22Rv1 (cell line): Measurements from ENCODE around the gene PLAAT2.

Source experiments
- H3K27ac ChIP-seq: fragments of 450-650 bp; 2 replicates; pipeline ENCODE4 v1.5.1; 2017
- ZFX ChIP-seq: fragments of 450-650 bp; IDR thresholded peaks from 2 replicates; pipeline ENCODE4 v1.6.1; 2017; ENCODE audit warnings: antibody characterized with exemption, borderline replicate concordance
- TF ChIP-seq, protein P1 (sequence below): fragments of 450-650 bp; IDR thresholded peaks from 2 replicates; pipeline ENCODE4 v1.5.1; 2017; ENCODE audit warnings: mild to moderate bottlenecking

Gene PLAAT2

DNA sequence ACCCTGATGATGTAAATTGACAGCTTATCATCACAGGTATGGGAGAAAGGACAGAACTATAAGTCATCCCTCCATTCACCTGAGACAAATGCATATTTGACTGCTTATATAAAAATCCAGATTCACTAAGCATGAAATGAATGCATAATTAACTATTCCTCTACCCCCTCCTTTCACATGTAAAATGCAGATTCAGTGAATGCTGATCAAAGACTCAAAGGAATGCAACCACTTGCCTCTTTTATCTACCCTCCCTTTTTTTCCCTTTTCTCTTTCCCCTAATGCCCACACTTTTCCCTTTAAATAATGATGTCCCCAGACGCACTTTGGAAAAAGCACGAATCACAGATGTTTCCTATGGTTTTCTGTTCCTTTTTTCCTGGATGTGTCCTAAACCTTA lies 31.1 kb downstream of the PLAAT2 start:
- TF ChIP-seq, protein P1, sequence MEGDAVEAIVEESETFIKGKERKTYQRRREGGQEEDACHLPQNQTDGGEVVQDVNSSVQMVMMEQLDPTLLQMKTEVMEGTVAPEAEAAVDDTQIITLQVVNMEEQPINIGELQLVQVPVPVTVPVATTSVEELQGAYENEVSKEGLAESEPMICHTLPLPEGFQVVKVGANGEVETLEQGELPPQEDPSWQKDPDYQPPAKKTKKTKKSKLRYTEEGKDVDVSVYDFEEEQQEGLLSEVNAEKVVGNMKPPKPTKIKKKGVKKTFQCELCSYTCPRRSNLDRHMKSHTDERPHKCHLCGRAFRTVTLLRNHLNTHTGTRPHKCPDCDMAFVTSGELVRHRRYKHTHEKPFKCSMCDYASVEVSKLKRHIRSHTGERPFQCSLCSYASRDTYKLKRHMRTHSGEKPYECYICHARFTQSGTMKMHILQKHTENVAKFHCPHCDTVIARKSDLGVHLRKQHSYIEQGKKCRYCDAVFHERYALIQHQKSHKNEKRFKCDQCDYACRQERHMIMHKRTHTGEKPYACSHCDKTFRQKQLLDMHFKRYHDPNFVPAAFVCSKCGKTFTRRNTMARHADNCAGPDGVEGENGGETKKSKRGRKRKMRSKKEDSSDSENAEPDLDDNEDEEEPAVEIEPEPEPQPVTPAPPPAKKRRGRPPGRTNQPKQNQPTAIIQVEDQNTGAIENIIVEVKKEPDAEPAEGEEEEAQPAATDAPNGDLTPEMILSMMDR, result no peak
- TF ChIP-seq ZFX, result no peak
- no peak overlapping the region for H3K27ac ChIP-seq

DNA sequence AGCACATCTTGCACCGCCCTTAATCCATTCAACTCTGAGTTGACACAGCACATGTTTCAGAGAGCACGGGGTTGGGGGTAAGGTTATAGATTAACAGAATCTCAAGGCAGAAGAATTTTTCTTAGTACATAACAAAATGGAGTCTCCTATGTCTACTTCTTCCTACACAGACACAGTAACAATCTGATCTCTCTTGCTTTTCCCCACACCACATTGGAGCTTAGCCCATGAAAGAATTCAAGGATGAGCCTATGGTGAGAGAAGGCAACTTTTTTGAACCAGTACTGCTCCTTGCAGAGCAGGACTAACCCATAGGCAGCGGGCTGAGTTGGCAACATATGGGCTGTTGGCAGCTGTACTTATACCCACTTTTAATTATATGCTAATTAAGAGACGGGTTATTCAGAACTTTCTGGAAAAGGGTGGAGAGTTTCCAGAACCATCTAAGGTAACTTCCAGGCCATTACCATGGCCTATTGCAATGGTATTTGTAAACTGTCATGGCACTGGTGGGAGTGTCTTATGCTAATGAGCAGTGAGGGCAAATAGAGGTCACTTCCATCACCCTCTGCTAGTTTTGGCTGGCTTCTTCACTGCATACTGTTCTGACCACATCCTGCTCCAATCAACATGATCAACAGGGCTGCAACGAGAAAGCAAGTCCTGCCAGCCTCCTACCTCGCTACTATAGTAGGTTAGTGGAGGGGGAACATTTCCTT lies 31.9 kb downstream of the PLAAT2 start:
- H3K27ac ChIP-seq, result peak overlapping the region; percentile 75

DNA sequence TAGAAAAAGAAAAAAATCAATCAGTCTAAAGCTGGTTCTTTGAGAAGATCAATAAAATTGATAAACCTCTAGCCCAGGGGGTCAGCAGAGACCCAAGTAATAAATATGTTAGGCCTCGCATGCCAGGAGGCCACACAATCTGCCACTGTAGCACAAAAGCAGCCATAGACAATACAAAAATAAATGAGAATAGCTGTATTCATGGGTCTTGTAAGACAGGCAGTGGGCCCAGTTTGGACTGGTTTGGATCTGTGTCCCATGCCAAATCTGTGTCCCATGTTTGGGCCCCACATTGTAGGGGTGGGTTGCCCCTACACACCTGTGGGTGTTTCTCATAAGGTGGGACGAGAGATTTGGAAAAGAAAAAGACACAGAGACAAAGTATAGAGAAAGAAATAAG lies 33.2 kb downstream of the PLAAT2 start:
- H3K27ac ChIP-seq, result peak overlapping the region; percentile 75
- TF ChIP-seq, protein P1, result no peak
- no peak for TF ChIP-seq ZFX

DNA sequence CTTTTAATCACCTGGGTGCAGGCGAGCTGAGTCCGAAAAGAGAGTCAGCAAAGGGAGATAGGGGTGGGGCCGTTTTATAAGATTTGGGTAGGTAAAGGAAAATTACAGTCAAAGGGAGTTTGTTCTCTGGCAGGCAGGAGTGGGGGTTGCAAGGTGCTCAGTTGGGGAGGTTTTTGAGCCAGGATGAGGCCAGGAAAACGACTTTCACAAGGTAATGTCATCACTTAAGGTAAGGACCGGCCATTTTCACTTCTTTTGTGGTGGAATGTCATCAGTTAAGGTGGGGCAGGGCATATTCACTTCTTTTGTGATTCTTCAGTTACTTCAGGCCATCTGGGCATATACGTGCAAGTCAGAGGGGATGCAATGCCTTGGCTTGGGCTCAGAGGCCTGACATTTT lies 33.8 kb downstream of the PLAAT2 start:
- peak overlapping the region; percentile 75 for H3K27ac ChIP-seq

DNA sequence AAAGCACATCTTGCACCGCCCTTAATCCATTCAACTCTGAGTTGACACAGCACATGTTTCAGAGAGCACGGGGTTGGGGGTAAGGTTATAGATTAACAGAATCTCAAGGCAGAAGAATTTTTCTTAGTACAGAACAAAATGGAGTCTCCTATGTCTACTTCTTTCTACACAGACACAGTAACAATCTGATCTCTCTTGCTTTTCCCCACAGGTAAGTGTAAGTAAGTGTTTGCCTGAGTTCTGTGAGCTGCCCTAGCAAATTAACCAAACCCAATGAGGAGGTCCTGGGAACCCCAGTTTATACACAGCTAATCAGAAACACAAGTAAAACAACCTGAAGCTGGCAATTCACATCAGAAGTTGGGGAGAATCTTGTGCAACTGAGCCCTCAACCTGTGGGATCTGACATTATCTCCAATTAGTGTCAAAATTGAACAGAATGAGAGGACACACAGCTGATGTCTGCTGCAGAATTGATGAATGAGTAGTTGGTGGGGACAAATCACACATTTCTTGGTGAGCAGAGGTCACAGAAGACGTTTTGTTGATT lies 34.4 kb downstream of the PLAAT2 start:
- H3K27ac ChIP-seq, result peak overlapping the region; percentile 75

DNA sequence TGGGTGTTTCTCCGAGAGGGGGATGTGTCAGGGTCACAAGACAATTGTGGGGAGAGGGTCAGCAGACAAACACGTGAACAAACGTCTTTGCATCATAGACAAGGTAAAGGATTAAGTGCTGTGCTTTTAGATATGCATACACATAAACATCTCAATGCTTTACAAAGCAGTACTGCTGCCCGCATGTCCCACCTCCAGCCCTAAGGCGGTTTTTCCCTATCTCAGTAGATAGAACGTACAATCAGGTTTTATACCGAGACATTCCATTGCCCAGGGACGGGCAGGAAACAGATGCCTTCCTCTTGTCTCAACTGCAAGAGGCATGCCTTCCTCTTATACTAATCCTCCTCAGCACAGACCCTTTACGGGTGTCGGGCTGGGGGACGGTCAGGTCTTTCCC lies 35.0 kb downstream of the PLAAT2 start:
- H3K27ac ChIP-seq, result peak overlapping the region; percentile 75

DNA sequence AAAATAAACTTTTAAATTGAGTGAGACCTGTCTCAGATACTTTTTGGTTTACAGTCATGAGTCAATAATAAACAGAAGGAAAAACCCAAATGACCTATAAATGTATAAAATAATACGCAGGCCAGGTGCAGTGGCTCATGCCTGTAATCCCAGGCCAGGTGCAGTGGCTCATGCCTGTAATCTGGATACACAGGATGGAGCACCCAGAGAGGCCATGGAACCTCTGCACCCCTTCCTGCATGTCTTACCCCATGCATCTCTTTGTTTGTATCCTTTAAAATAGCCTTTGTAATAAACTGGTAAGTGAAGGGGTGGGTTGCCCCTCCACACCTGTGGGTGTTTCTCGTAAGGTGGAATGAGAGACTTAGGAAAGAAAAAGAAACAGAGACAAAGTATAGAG lies 35.5 kb downstream of the PLAAT2 start:
- H3K27ac ChIP-seq, result peak overlapping the region; percentile 75
- TF ChIP-seq, protein P1, result no peak
- no peak for TF ChIP-seq ZFX

DNA sequence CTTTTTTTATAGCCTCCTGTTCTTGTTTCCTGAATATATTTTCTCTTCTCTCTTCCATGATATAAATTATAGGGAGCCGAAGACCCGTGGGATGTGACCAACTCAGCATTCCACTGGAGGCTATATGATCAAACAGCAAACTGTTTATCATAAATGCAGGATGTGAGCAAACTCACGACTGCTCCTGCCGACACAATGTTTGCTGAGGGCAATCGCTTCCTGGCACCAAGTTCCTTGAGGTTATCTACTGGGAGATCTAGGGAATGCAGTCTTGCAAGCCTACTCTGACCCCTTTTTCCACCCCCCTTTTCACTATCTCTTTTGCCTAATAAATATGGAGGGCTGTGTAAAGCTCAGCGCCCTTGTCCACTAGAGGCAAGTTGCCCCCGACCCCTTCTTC lies 40.0 kb downstream of the PLAAT2 start:
- no peak for TF ChIP-seq ZFX
- TF ChIP-seq, protein P1, result no peak
- H3K27ac ChIP-seq, result no peak overlapping the region

DNA sequence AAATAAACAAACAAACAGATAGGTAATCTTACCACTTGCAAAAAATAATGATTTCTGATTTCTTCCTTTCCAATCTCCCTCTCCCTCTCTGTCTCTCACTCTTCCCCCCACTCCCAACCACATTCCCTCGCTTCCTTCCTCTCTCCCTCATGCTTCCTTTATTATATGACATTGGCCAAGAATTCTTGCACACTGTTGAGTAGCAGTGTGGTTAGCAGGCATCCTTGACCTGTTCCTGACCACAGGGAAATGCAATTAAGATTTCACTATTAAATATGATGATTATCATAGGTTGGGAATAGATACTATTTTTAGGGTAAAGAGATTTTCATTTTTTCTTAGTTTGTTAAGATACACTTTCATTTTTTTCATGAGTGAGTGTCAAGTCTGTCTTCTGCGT lies 41.3 kb downstream of the PLAAT2 start:
- no peak overlapping the region for H3K27ac ChIP-seq
- no peak for TF ChIP-seq ZFX
- TF ChIP-seq, protein P1, result no peak
